Adrenal gland (tissue), 12 donors: ENCODE data around the gene ADAMTSL1. TPM values are rescaled to one million over a fixed set of nuclear protein-coding genes. Genes with fewer than 3 reads are reported as not detected.

ENCODE experiments used
- DNase-seq, 7 donors: peaks; one replicate each; pipeline ENCODE4 v3.0.0-alpha.2; 2019 to 2020
- H3K27ac ChIP-seq, 5 donors: fragments of 200-600 bp; sonication (generic) in 4 of 5; 1 replicate in 3 of 5; 2 replicates in 2 of 5; pipeline versions ENCODE4 v1.5.1 to v1.8.0; 2016 to 2020; ENCODE audit warnings: mild to moderate bottlenecking in 1 of 5
- H3K27me3 ChIP-seq: fragments of 200-600 bp; 2 replicates; pipeline ENCODE4 v1.8.0; 2021
- H3K36me3 ChIP-seq, 2 donors: fragments of 200-600 bp; replicated peaks in 1 of 2; 1 replicate in 1 of 2; 2 replicates in 1 of 2; pipeline versions ENCODE4 v1.5.1 to v1.8.0; 2018 to 2022
- H3K4me1 ChIP-seq, 2 donors: fragments of 200-600 bp; replicated peaks in 1 of 2; 1 replicate in 1 of 2; 2 replicates in 1 of 2; pipeline versions ENCODE4 v1.5.1 to v1.8.0; 2018 to 2021
- H3K4me3 ChIP-seq, 4 donors: fragments of 200-600 bp; sonication (generic) in 3 of 4; one replicate each; pipeline ENCODE4 v1.5.1; 2016 to 2018
- H3K9me3 ChIP-seq, 3 donors: fragments of 200-600 bp; sonication (generic) in 1 of 3; replicated peaks in 1 of 3; 1 replicate in 2 of 3; 2 replicates in 1 of 3; pipeline versions ENCODE4 v1.5.1 to v1.8.0; 2016 to 2021
- POLR2A ChIP-seq, 2 donors: fragments of 450-650 bp; IDR thresholded peaks; one replicate each; pipeline ENCODE4 v1.6.1; 2017; ENCODE audit warnings: antibody characterized with exemption in 2 of 2, mild to moderate bottlenecking in 2 of 2, moderate library complexity in 1 of 2
- WGBS, 4 donors: extraction: QIAGEN DNeasy Blood & Tissue Kit in 2 of 4; methylation state at CpG; one replicate each; pipeline versions ENCODE4 v1.1.5 to v1.1.7; 2013 to 2017; 5-methylcytosine and 5-hydroxymethylcytosine counted together
- intact Hi-C, 2 donors: fragments of 100-400 bp; cut with DNase I; formaldehyde crosslinking; loops; one replicate each; pipeline versions ENCODE4 v1.14.1 to v1.15.0; 2022 to 2023
- polyA plus RNA-seq, 3 donors: library from polyadenylated mRNA; stranded (reverse); fragments of 200-250 nt in 2 of 3; fragments of 350-450 nt in 1 of 3; fragmentation: Illumina TruSeq in 1 of 3; extraction: RNeasy Lipid Tissue Mini Kit (QIAGEN cat#74804) in 1 of 3; gene quantifications; one replicate each; pipeline ENCODE4 v1.2.3, GENCODE V29; 2013 to 2014
- total RNA-seq, 9 donors: library from RNA; depleted of rRNA in 4 of 9; stranded (reverse); fragments of >200 nt in 4 of 9; fragments of 120-200 nt in 1 of 9; fragmentation: NEBNext Ultra II Directional in 1 of 9; extraction: Animal tissue kit (Norgen Biotek cat#: 25700) in 1 of 9; gene quantifications; one replicate each; pipeline versions ENCODE4 v1.1.0 to v1.2.4, GENCODE V29; 2013 to 2023
- TF ChIP-seq, protein P1 (sequence below), 6 experiments: fragments of 450-650 bp in 4 of 6; fragments of 200-600 bp in 2 of 6; sonication (generic) in 1 of 6; IDR thresholded peaks; 1 replicate in 5 of 6; 2 replicates in 1 of 6; pipeline versions ENCODE4 v1.5.1 to v1.8.0; 2016 to 2021; ENCODE audit warnings: antibody characterized with exemption in 6 of 6, mild to moderate bottlenecking in 2 of 6, moderate library complexity in 1 of 6
- donor health status: healthy with polysubstance abuse.
- donor health status: Bipolar disorder and iron deficiency.
- donor health status: DM: yes; HTN: yes; CAD: no.
- donor health status: DM: no; HTN: no; CAD: no.
- donor health status: DM: no; HTN: no; CAD: no.
- donor health status: DM: yes; HTN: yes; CAD: no.

Gene ADAMTSL1
- total and polyA plus RNA-seq, 12 donors, result 4.9 to 38.1 (median 20.6) TPM

DNA sequence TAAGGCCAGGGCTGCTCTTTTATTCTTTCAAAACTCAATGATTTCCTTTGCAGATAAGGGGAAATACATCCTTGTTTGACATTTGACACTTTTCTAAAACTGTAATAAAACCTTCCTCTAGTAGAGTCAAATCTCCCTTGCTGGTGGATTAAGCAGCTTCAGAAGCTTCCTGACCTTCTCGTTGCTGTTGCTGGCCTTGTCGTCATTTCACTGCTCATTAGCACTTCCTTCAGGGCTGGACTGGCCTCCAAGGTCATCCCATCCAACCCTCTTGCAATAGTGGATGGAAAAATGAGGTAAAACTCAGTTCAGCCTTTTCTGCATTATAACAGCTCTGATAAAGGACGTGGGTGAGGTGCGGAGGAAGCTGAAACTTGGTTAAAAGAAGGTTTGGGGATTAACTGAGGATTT, 1.1 kb upstream of the ADAMTSL1 start:
- Histone ChIP-seq H3K9me3 (no peaks in the 10 kb centered on the region), H3K4me1 (peaks cover 0 to 11% of the 10 kb centered on the region in 2 donors), H3K36me3 (no peaks in the 10 kb centered on the region), H3K4me3 (peak overlapping the region in 1 of 4 donors; percentile 60), H3K27me3 (no peaks in the 10 kb centered on the region), H3K27ac (peak overlapping the region in 4 of 5 donors; percentile 18 to 89 (median 62))
- no peak for TF ChIP-seq POLR2A (IDR thresholded peaks at IDR 0.05)
- TF ChIP-seq, protein P1, sequence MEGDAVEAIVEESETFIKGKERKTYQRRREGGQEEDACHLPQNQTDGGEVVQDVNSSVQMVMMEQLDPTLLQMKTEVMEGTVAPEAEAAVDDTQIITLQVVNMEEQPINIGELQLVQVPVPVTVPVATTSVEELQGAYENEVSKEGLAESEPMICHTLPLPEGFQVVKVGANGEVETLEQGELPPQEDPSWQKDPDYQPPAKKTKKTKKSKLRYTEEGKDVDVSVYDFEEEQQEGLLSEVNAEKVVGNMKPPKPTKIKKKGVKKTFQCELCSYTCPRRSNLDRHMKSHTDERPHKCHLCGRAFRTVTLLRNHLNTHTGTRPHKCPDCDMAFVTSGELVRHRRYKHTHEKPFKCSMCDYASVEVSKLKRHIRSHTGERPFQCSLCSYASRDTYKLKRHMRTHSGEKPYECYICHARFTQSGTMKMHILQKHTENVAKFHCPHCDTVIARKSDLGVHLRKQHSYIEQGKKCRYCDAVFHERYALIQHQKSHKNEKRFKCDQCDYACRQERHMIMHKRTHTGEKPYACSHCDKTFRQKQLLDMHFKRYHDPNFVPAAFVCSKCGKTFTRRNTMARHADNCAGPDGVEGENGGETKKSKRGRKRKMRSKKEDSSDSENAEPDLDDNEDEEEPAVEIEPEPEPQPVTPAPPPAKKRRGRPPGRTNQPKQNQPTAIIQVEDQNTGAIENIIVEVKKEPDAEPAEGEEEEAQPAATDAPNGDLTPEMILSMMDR (IDR thresholded peaks at IDR 0.05), result no peak
- intact Hi-C loops, result no loop called here
- WGBS, 4 donors, result 22 to 29% (median 27%) methylated on average over 4 of the region's 4 CpGs
- DNase-seq, result peak in 6 of 7 donors; percentile 52 to 74 (median 56)

DNA sequence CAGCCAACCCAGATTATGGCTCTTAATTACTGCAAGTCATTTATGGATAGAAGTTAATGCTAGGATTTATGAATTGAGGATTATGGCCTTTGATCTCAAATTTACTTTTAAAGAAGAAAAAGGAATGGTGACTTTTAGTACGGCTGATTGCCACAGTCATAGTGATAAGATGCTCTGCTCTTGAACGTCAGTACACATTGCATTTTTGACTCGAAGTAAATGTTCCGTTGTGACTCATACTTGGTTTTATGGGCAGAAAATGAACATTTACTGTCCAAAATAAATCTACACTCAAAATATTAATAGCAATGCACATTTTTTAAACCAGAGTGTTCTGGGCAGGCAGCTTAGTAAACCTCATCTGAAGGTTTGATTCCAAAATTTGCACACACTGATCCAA, 830 bp downstream of the ADAMTSL1 start:
- intact Hi-C loops, result no loop called here
- Histone ChIP-seq H3K4me3 (peak overlapping the region in 1 of 4 donors; percentile 60), H3K27ac (peak overlapping the region in 2 of 5 donors; percentile 70 to 89), H3K36me3 (no peaks in the 10 kb centered on the region), H3K4me1 (peaks cover 0 to 11% of the 10 kb centered on the region in 2 donors), H3K9me3 (no peaks in the 10 kb centered on the region), H3K27me3 (no peaks in the 10 kb centered on the region)
- DNase-seq, result no peak
- 18 to 21% (median 21%) methylated on average over 4 of the region's 4 CpGs for WGBS, 4 donors
- TF ChIP-seq, protein P1 (IDR thresholded peaks at IDR 0.05), result no peak
- TF ChIP-seq POLR2A (IDR thresholded peaks at IDR 0.05), result no peak

- H3K27ac ChIP-seq, result no peak overlapping the region
- H3K4me3 ChIP-seq, result peak overlapping the region in 1 of 4 donors; percentile 60
- no peaks in the 10 kb centered on the region for H3K27me3 ChIP-seq
- TF ChIP-seq, protein P1 (IDR thresholded peaks at IDR 0.05), result no peak
- TF ChIP-seq POLR2A (IDR thresholded peaks at IDR 0.05), result no peak
- no peaks in the 10 kb centered on the region for H3K9me3 ChIP-seq
- 85 to 91% (median 87%) methylated on average over 5 of the region's 5 CpGs for WGBS, 4 donors
- peaks cover 0 to 7% of the 10 kb centered on the region in 2 donors for H3K4me1 ChIP-seq
- DNase-seq, result no peak
- no peaks in the 10 kb centered on the region for H3K36me3 ChIP-seq
- intact Hi-C loops, result no loop called here
Measured at GRCh38 chr9:18477121-18477660, 3.2 kb downstream of the ADAMTSL1 start.

DNA sequence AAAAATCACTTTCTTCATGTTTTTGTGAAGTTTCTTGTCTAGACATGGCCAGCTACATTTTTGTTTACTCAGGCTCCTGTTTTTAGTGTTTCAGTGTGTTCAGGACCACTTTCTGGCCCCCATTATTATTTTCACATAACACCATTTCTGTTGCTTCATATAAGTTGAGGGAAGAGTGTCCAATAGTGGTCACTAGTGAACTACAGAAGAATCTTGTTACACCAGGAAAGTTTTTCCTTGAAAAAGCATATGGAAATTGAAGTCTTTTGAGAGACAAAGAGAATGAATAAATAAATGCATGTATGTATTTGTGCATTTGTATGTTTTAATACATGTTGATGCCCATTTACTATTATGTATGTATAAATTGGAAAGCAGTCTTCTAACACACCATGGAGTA, 3.8 kb downstream of the ADAMTSL1 start:
- Histone ChIP-seq H3K27ac (no peak overlapping the region), H3K36me3 (no peaks in the 10 kb centered on the region), H3K4me3 (no peak overlapping the region), H3K27me3 (no peaks in the 10 kb centered on the region), H3K4me1 (peaks cover 0 to 1% of the 10 kb centered on the region in 2 donors), H3K9me3 (no peaks in the 10 kb centered on the region)
- intact Hi-C loops, result no loop called here
- no peak for DNase-seq
- TF ChIP-seq, protein P1 (IDR thresholded peaks at IDR 0.05), result no peak
- no peak for TF ChIP-seq POLR2A (IDR thresholded peaks at IDR 0.05)
